ENCODE data around the gene ZNF736. TPM values are rescaled to one million over a fixed set of nuclear protein-coding genes. Genes with fewer than 3 reads are reported as not detected.
"Not testable (repeated sequence)": the region's sequence is repeated elsewhere in the genome, so short reads cannot be mapped to it uniquely, and the experiment has no call there.

Gene ZNF736
- total RNA-seq, 1 donor from 2014 or later, result 4.4 TPM

GRCh38 chr7:64277630-64278029, 36.1 kb upstream of the ZNF736 start:
- Histone ChIP-seq H3K79me2 (ENCODE audit: insufficient read depth, low read length) (no peaks in the 10 kb centered on the region), H3K9ac (ENCODE audit: low read length) (no peak overlapping the region), H3K4me3 (ENCODE audit: insufficient read depth, low read depth, low read length) (no peak overlapping the region), H3K27ac (ENCODE audit: low read depth, low read length) (no peak overlapping the region), H3K9me3 (ENCODE audit: insufficient read depth, low read depth, low read length) (no peaks in the 10 kb centered on the region), H2AFZ (ENCODE audit: low read depth, low read length) (no peak overlapping the region), H3K4me1 (ENCODE audit: insufficient read depth, low read length) (no peaks in the 10 kb centered on the region), H3K36me3 (ENCODE audit: insufficient read depth, low read length) (no peaks in the 10 kb centered on the region), H4K20me1 (ENCODE audit: insufficient read depth, low read length) (no peaks in the 10 kb centered on the region), H3K4me2 (ENCODE audit: low read length) (no peak overlapping the region), H3K27me3 (ENCODE audit: insufficient read depth, low read length) (no peaks in the 10 kb centered on the region)
- H3K9me3 Mint-ChIP-seq (ENCODE audit: unreplicated experiment), result peaks cover 12% of the 10 kb centered on the region
- DNase-seq (ENCODE audit: low read depth) (no peak), FAIRE-seq (no peak)
- TF ChIP-seq CTCF (IDR thresholded peaks at IDR 0.05; ENCODE audit: insufficient read depth, low read depth, low read length) (no peak), EZH2 (IDR thresholded peaks at IDR 0.05; ENCODE audit: insufficient read depth, low read length) (no peak)
- H3K36me3 Mint-ChIP-seq (ENCODE audit: low read depth, unreplicated experiment), result no peaks in the 10 kb centered on the region
- no peak overlapping the region for H3K4me3 Mint-ChIP-seq (ENCODE audit: unreplicated experiment)
- H3K27me3 Mint-ChIP-seq (ENCODE audit: low read depth, unreplicated experiment), result no peaks in the 10 kb centered on the region
- H3K4me1 Mint-ChIP-seq (ENCODE audit: low read depth, unreplicated experiment), result no peaks in the 10 kb centered on the region
- H3K27ac Mint-ChIP-seq (ENCODE audit: unreplicated experiment), result no peak overlapping the region

DNA sequence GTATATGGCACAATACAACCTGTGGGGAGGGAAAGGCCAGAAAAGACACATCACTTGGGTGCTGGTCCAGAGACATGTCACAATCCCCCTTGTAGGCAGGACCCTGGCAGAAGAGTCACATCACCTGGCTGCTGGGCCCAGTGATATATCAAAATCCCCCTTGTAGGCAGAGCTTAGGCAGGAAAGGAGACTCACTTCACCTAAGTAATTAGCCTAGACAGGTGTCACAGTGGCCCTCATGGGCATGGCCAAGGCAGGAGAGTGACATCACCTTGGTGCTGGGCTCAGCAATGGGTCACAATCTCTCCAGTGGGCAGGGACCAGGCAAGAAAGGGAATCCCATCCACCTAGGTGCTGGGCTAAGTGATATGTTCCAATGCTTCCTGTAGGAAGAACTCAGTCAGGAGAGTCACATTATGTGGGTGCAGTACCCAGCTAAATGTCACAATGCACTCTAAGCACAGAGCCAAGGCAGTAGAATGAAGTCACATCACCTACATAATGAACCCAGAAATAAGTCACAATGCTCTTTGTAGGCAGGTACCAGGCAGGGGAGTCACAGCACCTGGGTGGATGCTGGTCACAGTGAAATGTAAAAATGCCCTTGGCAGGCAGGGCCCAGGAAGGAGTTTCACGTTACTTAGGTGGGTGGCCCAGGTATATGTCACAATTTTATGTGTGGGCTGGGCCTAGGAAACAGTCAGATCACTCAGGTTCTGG, 18.9 kb upstream of the ZNF736 start:
- H3K9me3 Mint-ChIP-seq (ENCODE audit: unreplicated experiment), result peaks cover 14% of the 10 kb centered on the region
- DNase-seq (ENCODE audit: low read depth), result no peak
- H3K4me1 ChIP-seq (ENCODE audit: insufficient read depth, low read length), result no peaks in the 10 kb centered on the region

DNA sequence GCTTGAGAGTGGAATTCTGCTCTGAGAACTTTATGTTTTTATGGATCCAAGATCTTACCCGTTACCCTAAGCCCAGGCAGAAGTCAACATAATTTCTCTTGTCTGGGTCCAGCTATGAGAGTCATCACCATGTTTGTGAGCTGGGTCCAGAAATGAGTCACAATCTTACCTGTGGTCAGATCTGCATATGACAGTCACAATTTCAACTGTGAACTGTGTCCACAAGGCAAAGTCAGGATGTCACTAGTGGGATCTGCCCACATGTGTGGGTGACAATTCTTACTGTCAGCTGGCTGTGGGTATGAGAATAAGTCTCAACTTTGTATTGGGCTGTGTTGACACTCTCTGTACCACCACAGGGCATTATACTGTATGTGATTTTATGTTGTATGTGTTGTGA, 16.3 kb upstream of the ZNF736 start:
- H3K4me3 Mint-ChIP-seq (ENCODE audit: unreplicated experiment); H3K27me3 ChIP-seq (ENCODE audit: insufficient read depth, low read length); FAIRE-seq; H3K36me3 ChIP-seq (ENCODE audit: insufficient read depth, low read length); DNase-seq (ENCODE audit: low read depth); H3K4me1 Mint-ChIP-seq (ENCODE audit: low read depth, unreplicated experiment); H3K27me3 Mint-ChIP-seq (ENCODE audit: low read depth, unreplicated experiment); H3K79me2 ChIP-seq (ENCODE audit: insufficient read depth, low read length); H4K20me1 ChIP-seq (ENCODE audit: insufficient read depth, low read length); H2AFZ ChIP-seq (ENCODE audit: low read depth, low read length); H3K27ac Mint-ChIP-seq (ENCODE audit: unreplicated experiment); H3K27ac ChIP-seq (ENCODE audit: low read depth, low read length); H3K4me3 ChIP-seq (ENCODE audit: insufficient read depth, low read depth, low read length); H3K36me3 Mint-ChIP-seq (ENCODE audit: low read depth, unreplicated experiment); H3K4me1 ChIP-seq (ENCODE audit: insufficient read depth, low read length); H3K4me2 ChIP-seq (ENCODE audit: low read length); H3K9ac ChIP-seq (ENCODE audit: low read length); H3K9me3 ChIP-seq (ENCODE audit: insufficient read depth, low read depth, low read length): not testable (repeated sequence)
- peaks cover 15% of the 10 kb centered on the region for H3K9me3 Mint-ChIP-seq (ENCODE audit: unreplicated experiment)

More for the DNA sequence above, 18.9 kb upstream of the ZNF736 start:
- no peak overlapping the region for H3K27ac Mint-ChIP-seq (ENCODE audit: unreplicated experiment)
- Histone ChIP-seq H3K4me2 (ENCODE audit: low read length) (no peak overlapping the region), H3K9me3 (ENCODE audit: insufficient read depth, low read depth, low read length) (peaks cover 8% of the 10 kb centered on the region), H4K20me1 (ENCODE audit: insufficient read depth, low read length) (no peaks in the 10 kb centered on the region), H3K36me3 (ENCODE audit: insufficient read depth, low read length) (no peaks in the 10 kb centered on the region), H3K79me2 (ENCODE audit: insufficient read depth, low read length) (no peaks in the 10 kb centered on the region), H3K27me3 (ENCODE audit: insufficient read depth, low read length) (no peaks in the 10 kb centered on the region), H3K27ac (ENCODE audit: low read depth, low read length) (no peak overlapping the region), H3K4me3 (ENCODE audit: insufficient read depth, low read depth, low read length) (no peak overlapping the region), H2AFZ (ENCODE audit: low read depth, low read length) (no peak overlapping the region), H3K9ac (ENCODE audit: low read length) (no peak overlapping the region)
- TF ChIP-seq CTCF (IDR thresholded peaks at IDR 0.05; ENCODE audit: insufficient read depth, low read depth, low read length) (no peak), EZH2 (IDR thresholded peaks at IDR 0.05; ENCODE audit: insufficient read depth, low read length) (no peak)
- FAIRE-seq, result no peak
- no peaks in the 10 kb centered on the region for H3K27me3 Mint-ChIP-seq (ENCODE audit: low read depth, unreplicated experiment)
- no peak overlapping the region for H3K4me3 Mint-ChIP-seq (ENCODE audit: unreplicated experiment)
- H3K4me1 Mint-ChIP-seq (ENCODE audit: low read depth, unreplicated experiment), result no peaks in the 10 kb centered on the region
- no peaks in the 10 kb centered on the region for H3K36me3 Mint-ChIP-seq (ENCODE audit: low read depth, unreplicated experiment)
